GM13976 (cell line): ENCODE results near the gene CTPS2.

ENCODE experiments used
- DNase-seq: peaks from one replicate; pipeline ENCODE4 v3.0.0; 2012; ENCODE audit warnings: low spot score
- in situ Hi-C: fragments of 300-500 bp; cut with MboI; formaldehyde crosslinking; loops from one replicate; pipeline ENCODE4 v1.12.0; 2022; ENCODE audit warnings: low sequenced_read_pairs, mixed read lengths, inconsistent platforms; ENCODE audit not compliant: unreplicated experiment
- TF ChIP-seq, protein P1 (sequence below): IDR thresholded peaks from 2 replicates; pipeline ENCODE4 v1.5.1; 2012; ENCODE audit warnings: borderline replicate concordance, mild to moderate bottlenecking; ENCODE audit not compliant: insufficient read depth; ENCODE audit errors: extremely low read depth, missing control alignments, control extremely low read depth

The CTPS2 gene

DNA sequence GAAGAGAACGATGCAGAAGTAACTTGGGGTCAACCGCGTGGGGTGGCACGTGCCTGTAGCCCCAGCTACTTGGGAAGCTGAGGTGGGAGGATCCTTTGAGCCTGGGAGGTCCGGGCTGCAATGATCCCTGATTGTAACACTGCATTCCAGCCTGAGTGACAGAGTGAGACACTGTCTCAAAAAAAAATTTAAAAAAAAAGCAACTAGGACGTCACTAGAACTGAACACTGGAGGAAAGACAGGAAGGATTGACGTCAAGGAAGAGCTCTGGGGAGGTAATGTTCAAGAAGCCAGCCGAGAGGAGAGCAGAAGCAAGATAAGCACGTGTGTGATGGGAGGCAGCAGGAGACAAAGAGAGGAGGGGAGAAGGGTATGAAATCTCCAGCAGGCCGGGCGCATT is 33.8 kb downstream of the CTPS2 start:
- in situ Hi-C loops, result loop anchor here (25.0 kb wide), 1 partner anchor 216 kb away; no protein-coding TSS in a partner anchor

DNA sequence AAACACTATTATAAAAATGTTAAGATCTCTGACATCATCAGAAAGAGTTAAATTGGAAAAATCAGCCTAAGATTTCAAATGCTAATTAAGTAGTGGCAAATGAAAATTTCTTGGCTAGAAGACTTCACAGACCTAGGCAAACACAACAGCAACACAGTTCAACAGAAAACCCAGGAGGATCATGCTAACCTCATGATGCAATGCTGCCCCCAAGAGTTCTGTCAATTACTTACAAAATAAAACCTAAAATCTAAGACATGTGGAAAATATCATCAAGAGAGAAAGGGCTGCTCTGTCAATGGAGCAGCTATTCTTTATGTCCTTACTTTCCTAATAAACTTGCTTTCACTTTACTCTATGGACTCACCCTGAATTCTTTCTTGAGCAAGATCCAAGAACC is 41.5 kb downstream of the CTPS2 start:
- in situ Hi-C loops, result no loop called here

More for the DNA sequence above, 33.8 kb downstream of the CTPS2 start:
- TF ChIP-seq, protein P1, sequence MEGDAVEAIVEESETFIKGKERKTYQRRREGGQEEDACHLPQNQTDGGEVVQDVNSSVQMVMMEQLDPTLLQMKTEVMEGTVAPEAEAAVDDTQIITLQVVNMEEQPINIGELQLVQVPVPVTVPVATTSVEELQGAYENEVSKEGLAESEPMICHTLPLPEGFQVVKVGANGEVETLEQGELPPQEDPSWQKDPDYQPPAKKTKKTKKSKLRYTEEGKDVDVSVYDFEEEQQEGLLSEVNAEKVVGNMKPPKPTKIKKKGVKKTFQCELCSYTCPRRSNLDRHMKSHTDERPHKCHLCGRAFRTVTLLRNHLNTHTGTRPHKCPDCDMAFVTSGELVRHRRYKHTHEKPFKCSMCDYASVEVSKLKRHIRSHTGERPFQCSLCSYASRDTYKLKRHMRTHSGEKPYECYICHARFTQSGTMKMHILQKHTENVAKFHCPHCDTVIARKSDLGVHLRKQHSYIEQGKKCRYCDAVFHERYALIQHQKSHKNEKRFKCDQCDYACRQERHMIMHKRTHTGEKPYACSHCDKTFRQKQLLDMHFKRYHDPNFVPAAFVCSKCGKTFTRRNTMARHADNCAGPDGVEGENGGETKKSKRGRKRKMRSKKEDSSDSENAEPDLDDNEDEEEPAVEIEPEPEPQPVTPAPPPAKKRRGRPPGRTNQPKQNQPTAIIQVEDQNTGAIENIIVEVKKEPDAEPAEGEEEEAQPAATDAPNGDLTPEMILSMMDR, result no peak
- DNase-seq, result no peak

DNA sequence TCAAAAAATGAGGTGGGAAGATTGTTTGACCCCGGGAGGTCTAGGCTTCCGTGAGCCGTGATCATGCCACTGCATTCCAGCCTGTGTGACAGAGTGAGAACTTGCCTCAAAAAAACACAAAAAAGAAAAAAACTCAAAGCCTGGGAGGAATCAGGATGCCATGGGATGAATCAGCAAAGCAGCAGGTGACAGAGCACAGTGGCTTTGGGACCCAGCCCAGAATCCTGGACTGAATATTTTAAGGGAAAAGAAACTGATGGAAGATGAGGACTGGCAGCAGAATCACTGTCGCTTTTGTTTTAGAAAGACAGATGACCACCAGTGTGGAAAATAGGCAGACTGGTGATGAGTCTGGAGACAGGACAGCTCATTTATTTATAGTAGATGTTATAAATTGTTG is 45.9 kb downstream of the CTPS2 start:
- no peak for DNase-seq
- in situ Hi-C loops, result no loop called here

More for the DNA sequence above, 41.5 kb downstream of the CTPS2 start:
- TF ChIP-seq, protein P1, result peak; percentile 11
- DNase-seq, result peak; percentile 49

DNA sequence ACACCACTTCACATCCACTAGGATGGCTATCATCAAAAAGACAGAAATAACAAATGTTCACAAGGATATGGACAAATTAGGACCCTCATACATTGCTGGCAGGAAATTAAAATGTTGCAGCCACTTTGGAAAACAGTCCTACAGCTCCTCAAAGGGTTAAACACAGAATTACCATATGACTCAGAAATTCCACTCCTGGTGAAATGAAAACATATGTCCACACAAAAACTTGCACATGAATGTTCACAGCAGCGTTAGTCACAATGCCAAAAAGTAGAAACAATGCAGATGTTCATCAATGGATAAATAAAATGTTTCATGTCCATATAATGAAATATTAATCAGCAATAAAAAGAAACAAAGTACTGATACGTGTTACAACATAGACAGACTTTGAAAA is 47.4 kb downstream of the CTPS2 start:
- TF ChIP-seq, protein P1, result no peak
- DNase-seq, result no peak
- in situ Hi-C loops, result no loop called here

More for the DNA sequence above, 45.9 kb downstream of the CTPS2 start:
- TF ChIP-seq, protein P1, result no peak

DNA sequence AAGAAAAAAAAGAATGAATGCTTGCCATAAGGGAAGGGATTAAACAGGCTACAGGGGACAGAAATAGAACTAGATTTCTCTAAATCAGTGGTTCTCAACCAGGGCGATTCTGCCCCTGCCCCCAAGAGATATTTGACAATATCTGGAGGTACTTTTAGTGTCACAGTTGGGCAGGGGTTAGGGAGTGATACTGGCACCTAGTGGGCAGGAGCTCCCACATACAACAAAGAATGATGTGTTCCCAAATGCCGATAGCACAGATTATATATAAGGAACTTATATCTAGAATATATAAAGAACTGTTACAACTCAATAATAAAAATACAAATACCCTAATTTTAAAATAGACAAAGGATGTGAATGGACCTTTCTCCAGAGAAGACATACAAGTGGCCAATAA is 47.8 kb downstream of the CTPS2 start:
- in situ Hi-C loops, result no loop called here
- no peak for DNase-seq
- TF ChIP-seq, protein P1, result no peak

DNA sequence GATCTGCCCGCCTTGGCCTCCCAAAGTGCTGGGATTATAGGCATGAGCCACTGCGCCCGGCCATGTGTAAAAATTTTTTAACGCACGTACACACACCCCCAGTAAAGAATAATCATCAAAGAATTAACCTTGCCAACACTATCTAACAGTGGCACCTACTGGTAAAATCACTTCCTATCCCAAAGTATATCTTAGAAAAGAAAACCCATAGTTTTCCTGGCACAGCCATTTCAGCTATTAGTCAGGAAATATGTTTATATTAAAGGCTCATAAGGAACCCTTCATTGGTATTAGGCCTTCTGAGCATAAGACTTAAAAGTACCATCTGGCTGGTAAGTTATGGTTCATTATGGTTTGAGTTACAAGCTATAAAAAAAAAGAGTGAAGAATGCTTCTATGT is 48.4 kb downstream of the CTPS2 start:
- in situ Hi-C loops, result no loop called here
- TF ChIP-seq, protein P1, result no peak
- no peak for DNase-seq

DNA sequence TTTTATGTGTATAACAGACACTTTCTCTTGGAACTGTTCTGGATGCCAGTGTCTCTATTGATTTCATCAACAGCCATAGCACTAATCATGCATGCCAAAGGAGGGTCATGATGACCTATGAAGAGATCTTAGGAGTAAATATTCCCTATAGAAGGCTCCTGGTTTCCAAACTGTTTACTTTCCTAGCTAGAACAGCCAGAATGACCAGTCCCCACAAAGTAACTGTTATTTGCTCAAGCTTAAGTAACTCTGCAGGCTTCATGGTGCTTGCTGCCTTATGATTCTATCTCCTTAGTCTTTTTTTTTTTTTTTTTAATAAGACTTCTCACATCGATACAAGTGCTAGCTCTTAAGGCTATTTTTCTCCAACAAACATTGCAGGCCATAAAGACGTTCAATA is 50.1 kb downstream of the CTPS2 start:
- TF ChIP-seq, protein P1, result no peak
- no peak for DNase-seq
- in situ Hi-C loops, result no loop called here
